ENCODE results near the gene TGM1.

Gene TGM1

GRCh38 chr14:24284501-24285035 lies 21.6 kb upstream of the TGM1 start:
- Mint-ChIP-seq H3K27me3 (no peaks in the 10 kb centered on the region), H3K36me3 (ENCODE audit: insufficient read depth) (peaks cover 2% of the 10 kb centered on the region), H3K27ac (peak overlapping the region; percentile 31 to 46), H3K9me3 (no peaks in the 10 kb centered on the region), H3K4me1 (ENCODE audit: low read depth in 2 of 2) (peaks cover 3 to 8% of the 10 kb centered on the region in 2 donors), H3K4me3 (no peak overlapping the region)
- no peak for ATAC-seq (replicated peaks)
- DNase-seq = no peak

GRCh38 chr14:24283796-24284460 lies 21.0 kb upstream of the TGM1 start:
- H3K36me3 Mint-ChIP-seq (ENCODE audit: insufficient read depth) = peaks cover 2% of the 10 kb centered on the region
- no peak for ATAC-seq (replicated peaks)
- no peak for DNase-seq
- no peaks in the 10 kb centered on the region for H3K27me3 Mint-ChIP-seq
- no peaks in the 10 kb centered on the region for H3K9me3 Mint-ChIP-seq
- H3K4me3 Mint-ChIP-seq = no peak overlapping the region
- H3K4me1 Mint-ChIP-seq (ENCODE audit: low read depth in 2 of 2) = peaks cover 8 to 13% of the 10 kb centered on the region in 2 donors
- H3K27ac Mint-ChIP-seq = peak overlapping the region in 1 of 2 donors; percentile 31

DNA sequence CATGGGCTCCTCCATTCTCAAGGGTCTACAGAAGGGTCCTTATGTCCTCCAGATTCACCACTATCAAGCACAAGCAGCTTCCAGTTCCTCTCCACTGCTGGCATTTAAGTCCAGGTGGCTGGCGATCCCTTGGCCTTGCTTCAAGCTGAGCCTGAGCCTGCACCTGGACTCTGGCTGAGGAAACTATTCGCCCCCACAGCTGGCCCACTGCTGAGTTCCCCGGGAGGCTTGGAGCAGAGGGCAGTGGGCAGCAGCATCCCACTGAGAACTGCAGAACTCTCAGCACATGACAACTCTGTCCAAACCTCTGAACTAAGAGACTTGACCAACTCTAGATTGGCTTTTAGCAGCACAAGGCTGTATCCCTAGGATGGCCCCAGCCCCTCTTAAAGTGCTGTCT lies 19.8 kb upstream of the TGM1 start:
- no peak overlapping the region for H3K27ac Mint-ChIP-seq
- ATAC-seq (replicated peaks) = no peak
- H3K27me3 Mint-ChIP-seq = no peaks in the 10 kb centered on the region
- H3K4me3 Mint-ChIP-seq = no peak overlapping the region
- no peaks in the 10 kb centered on the region for H3K9me3 Mint-ChIP-seq
- peaks cover 2% of the 10 kb centered on the region for H3K36me3 Mint-ChIP-seq (ENCODE audit: insufficient read depth)
- peaks cover 13 to 15% of the 10 kb centered on the region in 2 donors for H3K4me1 Mint-ChIP-seq (ENCODE audit: low read depth in 2 of 2)
- no peak for DNase-seq

DNA sequence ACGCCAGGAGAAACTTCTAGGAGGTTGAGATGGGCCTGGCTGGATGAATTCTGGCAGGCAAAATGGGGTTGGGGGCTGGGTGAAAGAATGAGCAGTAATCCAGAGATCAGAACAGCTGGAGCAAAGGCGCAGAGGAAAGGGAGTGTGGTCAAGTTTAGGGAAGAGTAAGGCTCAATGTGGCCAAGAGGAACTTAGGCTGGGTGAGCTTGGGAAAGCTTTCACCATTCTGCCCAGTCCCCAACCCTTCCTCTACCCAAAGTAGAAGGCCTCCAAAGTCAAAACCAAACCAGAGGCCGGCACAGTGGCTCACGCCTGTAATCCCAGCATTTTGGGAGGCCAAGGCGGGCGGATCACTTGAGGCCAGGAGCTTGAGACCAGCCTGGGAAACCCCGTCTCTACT lies 18.7 kb upstream of the TGM1 start:
- H3K4me3 Mint-ChIP-seq = no peak overlapping the region
- peak overlapping the region in 1 of 2 donors; percentile 9 for H3K27ac Mint-ChIP-seq
- DNase-seq (no peak), ATAC-seq (replicated peaks) (no peak)
- H3K9me3 Mint-ChIP-seq = no peaks in the 10 kb centered on the region
- H3K36me3 Mint-ChIP-seq (ENCODE audit: insufficient read depth) = peaks cover 2% of the 10 kb centered on the region
- H3K27me3 Mint-ChIP-seq = no peaks in the 10 kb centered on the region
- peaks cover 13 to 15% of the 10 kb centered on the region in 2 donors for H3K4me1 Mint-ChIP-seq (ENCODE audit: low read depth in 2 of 2)

GRCh38 chr14:24280797-24281460 lies 18.0 kb upstream of the TGM1 start:
- Mint-ChIP-seq H3K4me3 (no peak overlapping the region), H3K27me3 (no peaks in the 10 kb centered on the region), H3K36me3 (ENCODE audit: insufficient read depth) (peaks cover 2% of the 10 kb centered on the region), H3K4me1 (ENCODE audit: low read depth in 2 of 2) (peaks cover 13 to 15% of the 10 kb centered on the region in 2 donors), H3K9me3 (no peaks in the 10 kb centered on the region), H3K27ac (peak overlapping the region in 1 of 2 donors; percentile 90)
- ATAC-seq (replicated peaks) (no peak), DNase-seq (no peak)

DNA sequence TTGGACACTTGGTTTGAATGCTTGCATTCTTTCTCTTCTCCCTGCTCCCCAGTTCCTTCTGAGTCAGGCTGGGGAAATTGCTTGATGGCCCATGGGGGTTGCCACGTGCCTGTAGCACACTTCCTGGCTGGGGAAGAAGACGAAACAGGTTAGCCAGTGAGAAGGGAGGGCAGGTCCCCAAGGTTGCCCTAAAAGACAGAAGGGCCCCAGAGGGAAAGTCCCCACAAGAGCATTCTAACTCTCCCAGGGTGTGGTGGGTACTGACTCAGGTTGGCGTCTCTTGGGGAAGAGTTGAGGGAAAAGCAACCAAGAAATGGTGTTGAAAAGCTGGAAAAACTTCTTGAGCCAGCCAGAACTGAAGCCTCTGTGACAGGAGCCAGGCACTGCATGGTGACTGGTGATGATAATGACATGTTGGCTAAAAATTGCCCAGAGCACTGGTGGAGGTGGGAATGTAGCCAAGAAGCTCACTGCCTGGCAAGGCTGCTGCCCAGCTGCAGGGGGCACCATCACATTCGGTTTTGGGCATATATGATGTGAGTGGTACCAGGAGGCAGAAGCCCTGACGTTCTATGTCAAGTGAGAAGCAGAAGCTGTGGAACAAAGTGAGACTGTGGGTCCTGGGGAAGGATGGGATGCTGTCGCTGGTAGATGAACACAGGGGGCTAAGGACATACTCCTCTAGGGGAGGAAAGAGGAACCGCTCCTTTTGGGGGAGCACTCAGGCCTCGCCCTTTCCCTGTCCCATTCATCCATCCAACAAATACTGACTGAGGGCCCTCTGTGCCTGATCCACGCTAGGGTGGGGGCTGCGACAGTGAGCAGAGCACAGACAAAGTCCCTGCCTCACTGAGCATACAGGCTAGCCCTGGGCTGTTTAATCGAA lies 16.6 kb upstream of the TGM1 start:
- peak overlapping the region; percentile 27 to 66 for H3K27ac Mint-ChIP-seq
- H3K27me3 Mint-ChIP-seq = no peaks in the 10 kb centered on the region
- H3K4me3 Mint-ChIP-seq = no peak overlapping the region
- peaks cover 2% of the 10 kb centered on the region for H3K36me3 Mint-ChIP-seq (ENCODE audit: insufficient read depth)
- DNase-seq (peak in 1 of 3 experiments; percentile 26), ATAC-seq (replicated peaks) (peak; percentile 91)
- peaks cover 13 to 15% of the 10 kb centered on the region in 2 donors for H3K4me1 Mint-ChIP-seq (ENCODE audit: low read depth in 2 of 2)
- no peaks in the 10 kb centered on the region for H3K9me3 Mint-ChIP-seq

DNA sequence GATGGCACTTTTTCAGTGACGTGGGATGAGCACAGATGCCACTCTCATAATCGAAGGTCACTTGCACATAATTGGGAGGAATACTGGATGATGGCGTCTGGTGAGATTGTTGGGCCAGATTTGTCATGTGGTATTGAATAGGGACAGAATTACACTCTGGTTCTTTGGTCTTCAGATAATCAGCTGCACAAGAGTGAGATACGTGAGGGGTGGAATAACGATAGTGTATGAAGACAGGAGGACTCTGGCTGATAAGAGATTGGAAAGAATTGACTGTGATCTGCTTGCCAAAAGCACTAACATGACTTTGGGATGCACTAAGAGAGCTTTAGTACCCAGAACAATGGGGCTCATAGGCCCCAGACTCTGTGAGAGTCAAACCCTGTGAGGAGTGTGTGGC lies 15.4 kb upstream of the TGM1 start:
- DNase-seq (no peak), ATAC-seq (replicated peaks) (no peak)
- Mint-ChIP-seq H3K27ac (peak overlapping the region in 1 of 2 donors; percentile 27), H3K36me3 (ENCODE audit: insufficient read depth) (peaks cover 2% of the 10 kb centered on the region), H3K27me3 (no peaks in the 10 kb centered on the region), H3K9me3 (no peaks in the 10 kb centered on the region), H3K4me3 (no peak overlapping the region), H3K4me1 (ENCODE audit: low read depth in 2 of 2) (peaks cover 13 to 15% of the 10 kb centered on the region in 2 donors)

DNA sequence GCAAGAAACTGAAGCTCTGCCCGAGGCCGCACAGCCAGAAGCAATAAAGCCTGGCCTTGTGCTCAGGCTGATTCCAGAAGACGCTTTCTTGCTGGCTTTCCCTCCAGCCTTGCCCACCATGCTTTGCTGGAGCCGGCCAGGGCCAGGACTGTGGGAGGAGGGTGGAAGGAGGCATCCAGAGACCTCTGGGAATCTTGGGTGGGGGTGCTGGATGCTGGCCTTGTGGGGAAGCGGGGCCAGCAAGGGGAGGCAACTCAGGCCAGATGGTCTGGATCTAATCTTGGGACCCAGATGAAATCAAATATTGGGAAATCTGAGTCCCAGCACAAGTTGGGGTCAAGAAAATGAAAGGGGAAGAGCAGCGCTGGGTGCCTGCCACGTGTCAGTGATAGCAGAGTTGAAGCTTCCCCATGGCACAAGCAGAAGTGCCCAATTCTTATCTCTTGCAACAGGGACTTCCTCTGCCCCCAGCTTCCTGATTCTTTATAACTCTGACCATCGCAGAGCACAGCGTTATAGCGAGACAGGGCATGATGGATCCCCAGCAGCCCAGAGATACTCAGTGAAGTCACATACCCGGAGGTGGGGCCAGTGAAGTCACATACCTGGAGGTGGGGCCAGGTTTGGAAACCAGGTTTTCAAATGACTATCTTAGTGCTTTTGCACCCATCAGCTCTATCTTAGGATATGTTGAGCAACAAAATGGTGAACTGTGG lies 14.8 kb upstream of the TGM1 start:
- Mint-ChIP-seq H3K4me3 (no peak overlapping the region), H3K9me3 (no peaks in the 10 kb centered on the region), H3K27ac (peak overlapping the region in 1 of 2 donors; percentile 27), H3K4me1 (ENCODE audit: low read depth in 2 of 2) (peaks cover 14 to 15% of the 10 kb centered on the region in 2 donors), H3K27me3 (no peaks in the 10 kb centered on the region), H3K36me3 (ENCODE audit: insufficient read depth) (peaks cover 2% of the 10 kb centered on the region)
- DNase-seq = no peak
- no peak for ATAC-seq (replicated peaks)

DNA sequence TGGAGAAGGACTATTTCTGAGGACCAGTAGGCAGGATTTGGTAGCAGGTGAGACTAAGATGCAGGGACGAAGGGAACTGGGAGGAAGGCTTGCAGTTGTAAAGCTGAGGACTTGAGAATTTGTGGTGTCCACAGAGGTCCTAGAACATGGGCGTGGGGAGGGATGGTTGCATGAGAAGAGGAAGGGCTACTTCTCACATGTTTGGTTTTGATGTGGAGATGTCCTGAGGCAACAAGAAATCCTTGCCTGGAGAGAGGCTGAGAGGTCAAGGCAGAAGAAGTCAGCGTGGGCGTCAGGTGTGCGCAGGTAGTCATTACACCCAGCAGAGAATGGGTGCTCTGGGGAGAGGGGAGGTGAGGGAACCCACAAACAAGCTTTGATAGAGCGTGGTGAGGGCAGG lies 14.1 kb upstream of the TGM1 start:
- H3K36me3 Mint-ChIP-seq (ENCODE audit: insufficient read depth) = peaks cover 2% of the 10 kb centered on the region
- no peak for ATAC-seq (replicated peaks)
- no peaks in the 10 kb centered on the region for H3K9me3 Mint-ChIP-seq
- peak overlapping the region in 1 of 2 donors; percentile 7 for H3K27ac Mint-ChIP-seq
- H3K4me1 Mint-ChIP-seq (ENCODE audit: low read depth in 2 of 2) = peaks cover 19 to 21% of the 10 kb centered on the region in 2 donors
- no peak overlapping the region for H3K4me3 Mint-ChIP-seq
- no peaks in the 10 kb centered on the region for H3K27me3 Mint-ChIP-seq
- no peak for DNase-seq

DNA sequence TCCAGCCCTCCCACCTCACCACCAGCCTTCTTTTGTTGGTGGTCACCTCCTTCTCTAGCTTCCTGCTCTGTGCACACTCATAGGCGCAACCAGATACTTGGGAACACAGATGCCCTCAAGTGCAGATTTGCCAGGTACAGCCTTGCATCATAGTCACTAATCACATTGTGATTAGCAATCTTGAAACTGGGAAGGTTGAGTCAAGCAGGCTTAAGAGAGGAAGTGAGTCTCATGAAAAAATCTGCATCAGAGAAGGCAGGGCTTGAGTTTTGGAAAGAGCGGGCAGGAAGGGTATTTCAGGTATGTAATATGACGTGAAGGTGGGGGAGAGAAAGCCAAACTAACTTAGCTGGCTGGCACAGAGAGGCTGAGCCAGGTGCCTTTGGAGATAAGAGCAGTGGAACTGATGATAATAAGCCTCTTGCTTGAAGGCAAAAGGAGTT lies 11.1 kb upstream of the TGM1 start:
- ATAC-seq (replicated peaks) = no peak
- Mint-ChIP-seq H3K36me3 (ENCODE audit: insufficient read depth) (peaks cover 13% of the 10 kb centered on the region), H3K27ac (peak overlapping the region in 1 of 2 donors; percentile 53), H3K27me3 (no peaks in the 10 kb centered on the region), H3K4me3 (no peak overlapping the region), H3K4me1 (ENCODE audit: low read depth in 2 of 2) (peaks cover 25 to 27% of the 10 kb centered on the region in 2 donors), H3K9me3 (no peaks in the 10 kb centered on the region)
- DNase-seq = no peak

- Mint-ChIP-seq H3K9me3 (no peaks in the 10 kb centered on the region), H3K36me3 (ENCODE audit: insufficient read depth) (peaks cover 18% of the 10 kb centered on the region), H3K27me3 (no peaks in the 10 kb centered on the region), H3K4me1 (ENCODE audit: low read depth in 2 of 2) (peaks cover 21 to 27% of the 10 kb centered on the region in 2 donors), H3K4me3 (no peak overlapping the region), H3K27ac (peak overlapping the region; percentile 80 to 94)
- no peak for ATAC-seq (replicated peaks)
- no peak for DNase-seq
Measured at GRCh38 chr14:24273422-24273998, 10.5 kb upstream of the TGM1 start.

- H3K9me3 Mint-ChIP-seq = no peaks in the 10 kb centered on the region
- DNase-seq (no peak), ATAC-seq (replicated peaks) (no peak)
- peak overlapping the region; percentile 80 to 94 for H3K27ac Mint-ChIP-seq
- H3K4me3 Mint-ChIP-seq = peak overlapping the region; percentile 83 to 93
- H3K36me3 Mint-ChIP-seq (ENCODE audit: insufficient read depth) = peaks cover 23% of the 10 kb centered on the region
- H3K27me3 Mint-ChIP-seq = no peaks in the 10 kb centered on the region
- H3K4me1 Mint-ChIP-seq (ENCODE audit: low read depth in 2 of 2) = peaks cover 17 to 27% of the 10 kb centered on the region in 2 donors
Measured at GRCh38 chr14:24272467-24272866, 9.5 kb upstream of the TGM1 start.
